HL-60 (cell line): ENCODE measurements around the gene SLC5A9.

ENCODE experiments used
- DNase-seq, 2 experiments: peaks; one replicate each; pipeline ENCODE4 v3.0.0-alpha.2; 2010 to 2020; ENCODE audit warnings: low read depth in 1 of 2, low spot score in 1 of 2
- H3K27ac ChIP-seq: fragments of 250-450 bp; sonication (Bioruptor Pico); replicated peaks from 2 replicates; pipeline ENCODE4 v1.5.1; 2020; ENCODE audit warnings: mild to moderate bottlenecking, moderate library complexity
- H3K27me3 ChIP-seq: fragments of 250-450 bp; sonication (Bioruptor Pico); 2 replicates; pipeline ENCODE4 v1.5.1; 2021; ENCODE audit warnings: mild to moderate bottlenecking, moderate library complexity; ENCODE audit not compliant: insufficient read depth, poor library complexity, severe bottlenecking
- H3K4me3 ChIP-seq: replicated peaks from 2 replicates; pipeline ENCODE4 v1.5.1; 2011; ENCODE audit warnings: mild to moderate bottlenecking, control low read depth, low read length; ENCODE audit not compliant: insufficient read depth
- GABPA ChIP-seq: IDR thresholded peaks from 2 replicates; pipeline ENCODE4 v1.6.1; 2012; ENCODE audit warnings: low read depth
- POLR2AphosphoS5 ChIP-seq: IDR thresholded peaks from 2 replicates; pipeline ENCODE4 v1.6.1; 2012; ENCODE audit warnings: low read depth
- SPI1 ChIP-seq: IDR thresholded peaks from 2 replicates; pipeline ENCODE4 v1.6.1; 2012; ENCODE audit warnings: low read depth, mild to moderate bottlenecking, borderline replicate concordance
- TF ChIP-seq, protein P1 (sequence below): IDR thresholded peaks from one replicate; pipeline ENCODE4 v1.5.1; 2011; ENCODE audit warnings: low read length, control low read depth, inconsistent platforms; ENCODE audit not compliant: insufficient read depth
- TF ChIP-seq, protein P2 (sequence below): IDR thresholded peaks from 2 replicates; pipeline ENCODE4 v1.6.1; 2012; ENCODE audit warnings: low read depth; ENCODE audit not compliant: insufficient replicate concordance

SLC5A9 gene

GRCh38 chr1:48229317-48229716, 6.8 kb downstream of the SLC5A9 start:
- peak in 1 of 2 experiments; percentile 7 for DNase-seq
- Histone ChIP-seq H3K27me3 (no peaks in the 10 kb centered on the region), H3K27ac (no peak overlapping the region), H3K4me3 (no peak overlapping the region)
- TF ChIP-seq, protein P1, sequence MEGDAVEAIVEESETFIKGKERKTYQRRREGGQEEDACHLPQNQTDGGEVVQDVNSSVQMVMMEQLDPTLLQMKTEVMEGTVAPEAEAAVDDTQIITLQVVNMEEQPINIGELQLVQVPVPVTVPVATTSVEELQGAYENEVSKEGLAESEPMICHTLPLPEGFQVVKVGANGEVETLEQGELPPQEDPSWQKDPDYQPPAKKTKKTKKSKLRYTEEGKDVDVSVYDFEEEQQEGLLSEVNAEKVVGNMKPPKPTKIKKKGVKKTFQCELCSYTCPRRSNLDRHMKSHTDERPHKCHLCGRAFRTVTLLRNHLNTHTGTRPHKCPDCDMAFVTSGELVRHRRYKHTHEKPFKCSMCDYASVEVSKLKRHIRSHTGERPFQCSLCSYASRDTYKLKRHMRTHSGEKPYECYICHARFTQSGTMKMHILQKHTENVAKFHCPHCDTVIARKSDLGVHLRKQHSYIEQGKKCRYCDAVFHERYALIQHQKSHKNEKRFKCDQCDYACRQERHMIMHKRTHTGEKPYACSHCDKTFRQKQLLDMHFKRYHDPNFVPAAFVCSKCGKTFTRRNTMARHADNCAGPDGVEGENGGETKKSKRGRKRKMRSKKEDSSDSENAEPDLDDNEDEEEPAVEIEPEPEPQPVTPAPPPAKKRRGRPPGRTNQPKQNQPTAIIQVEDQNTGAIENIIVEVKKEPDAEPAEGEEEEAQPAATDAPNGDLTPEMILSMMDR, result no peak
- TF ChIP-seq SPI1 (peak; percentile 12; the same call in 1 of the 2 replicates), GABPA (no peak), POLR2AphosphoS5 (no peak)
- TF ChIP-seq, protein P2, sequence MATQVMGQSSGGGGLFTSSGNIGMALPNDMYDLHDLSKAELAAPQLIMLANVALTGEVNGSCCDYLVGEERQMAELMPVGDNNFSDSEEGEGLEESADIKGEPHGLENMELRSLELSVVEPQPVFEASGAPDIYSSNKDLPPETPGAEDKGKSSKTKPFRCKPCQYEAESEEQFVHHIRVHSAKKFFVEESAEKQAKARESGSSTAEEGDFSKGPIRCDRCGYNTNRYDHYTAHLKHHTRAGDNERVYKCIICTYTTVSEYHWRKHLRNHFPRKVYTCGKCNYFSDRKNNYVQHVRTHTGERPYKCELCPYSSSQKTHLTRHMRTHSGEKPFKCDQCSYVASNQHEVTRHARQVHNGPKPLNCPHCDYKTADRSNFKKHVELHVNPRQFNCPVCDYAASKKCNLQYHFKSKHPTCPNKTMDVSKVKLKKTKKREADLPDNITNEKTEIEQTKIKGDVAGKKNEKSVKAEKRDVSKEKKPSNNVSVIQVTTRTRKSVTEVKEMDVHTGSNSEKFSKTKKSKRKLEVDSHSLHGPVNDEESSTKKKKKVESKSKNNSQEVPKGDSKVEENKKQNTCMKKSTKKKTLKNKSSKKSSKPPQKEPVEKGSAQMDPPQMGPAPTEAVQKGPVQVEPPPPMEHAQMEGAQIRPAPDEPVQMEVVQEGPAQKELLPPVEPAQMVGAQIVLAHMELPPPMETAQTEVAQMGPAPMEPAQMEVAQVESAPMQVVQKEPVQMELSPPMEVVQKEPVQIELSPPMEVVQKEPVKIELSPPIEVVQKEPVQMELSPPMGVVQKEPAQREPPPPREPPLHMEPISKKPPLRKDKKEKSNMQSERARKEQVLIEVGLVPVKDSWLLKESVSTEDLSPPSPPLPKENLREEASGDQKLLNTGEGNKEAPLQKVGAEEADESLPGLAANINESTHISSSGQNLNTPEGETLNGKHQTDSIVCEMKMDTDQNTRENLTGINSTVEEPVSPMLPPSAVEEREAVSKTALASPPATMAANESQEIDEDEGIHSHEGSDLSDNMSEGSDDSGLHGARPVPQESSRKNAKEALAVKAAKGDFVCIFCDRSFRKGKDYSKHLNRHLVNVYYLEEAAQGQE, result no peak

GRCh38 chr1:48230236-48230635, 7.7 kb downstream of the SLC5A9 start:
- Histone ChIP-seq H3K27me3 (no peaks in the 10 kb centered on the region), H3K27ac (no peak overlapping the region), H3K4me3 (no peak overlapping the region)
- TF ChIP-seq GABPA (no peak), POLR2AphosphoS5 (no peak), SPI1 (no peak)
- TF ChIP-seq, protein P2, result no peak
- TF ChIP-seq, protein P1, result no peak
- DNase-seq, result no peak

DNA sequence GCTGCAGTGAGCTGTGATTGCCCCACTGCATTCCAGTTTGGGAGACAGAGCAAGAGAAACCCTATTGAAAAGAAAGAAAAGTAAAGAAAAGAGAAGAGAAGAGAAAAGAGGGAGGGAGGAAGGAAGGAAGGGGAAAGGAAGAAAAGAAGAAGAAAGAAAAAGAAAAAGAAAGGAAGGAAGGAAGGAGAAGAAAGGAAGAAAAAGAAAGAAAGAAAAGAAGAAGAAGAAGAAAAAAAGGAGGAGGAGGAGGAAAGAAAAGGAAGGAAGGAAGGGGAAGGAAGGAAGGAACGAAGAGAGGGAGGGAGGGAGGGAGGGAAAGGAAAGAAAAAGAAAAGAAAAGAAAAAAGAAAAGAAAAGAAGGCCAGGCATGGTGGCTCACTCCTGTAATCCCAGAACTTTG, 10.2 kb downstream of the SLC5A9 start:
- Histone ChIP-seq H3K27me3 (no peaks in the 10 kb centered on the region), H3K27ac (no peak overlapping the region), H3K4me3 (no peak overlapping the region)
- TF ChIP-seq, protein P2, result no peak
- TF ChIP-seq GABPA (no peak), SPI1 (no peak), POLR2AphosphoS5 (no peak)
- TF ChIP-seq, protein P1, result no peak
- DNase-seq, result no peak
